ENCODE measurements around the gene C1QTNF12. TPM values are rescaled to one million over a fixed set of nuclear protein-coding genes. Genes with fewer than 3 reads are reported as not detected.

Gene C1QTNF12
- total RNA-seq, 1 experiment from 2014 or later = 4.4 TPM

DNA sequence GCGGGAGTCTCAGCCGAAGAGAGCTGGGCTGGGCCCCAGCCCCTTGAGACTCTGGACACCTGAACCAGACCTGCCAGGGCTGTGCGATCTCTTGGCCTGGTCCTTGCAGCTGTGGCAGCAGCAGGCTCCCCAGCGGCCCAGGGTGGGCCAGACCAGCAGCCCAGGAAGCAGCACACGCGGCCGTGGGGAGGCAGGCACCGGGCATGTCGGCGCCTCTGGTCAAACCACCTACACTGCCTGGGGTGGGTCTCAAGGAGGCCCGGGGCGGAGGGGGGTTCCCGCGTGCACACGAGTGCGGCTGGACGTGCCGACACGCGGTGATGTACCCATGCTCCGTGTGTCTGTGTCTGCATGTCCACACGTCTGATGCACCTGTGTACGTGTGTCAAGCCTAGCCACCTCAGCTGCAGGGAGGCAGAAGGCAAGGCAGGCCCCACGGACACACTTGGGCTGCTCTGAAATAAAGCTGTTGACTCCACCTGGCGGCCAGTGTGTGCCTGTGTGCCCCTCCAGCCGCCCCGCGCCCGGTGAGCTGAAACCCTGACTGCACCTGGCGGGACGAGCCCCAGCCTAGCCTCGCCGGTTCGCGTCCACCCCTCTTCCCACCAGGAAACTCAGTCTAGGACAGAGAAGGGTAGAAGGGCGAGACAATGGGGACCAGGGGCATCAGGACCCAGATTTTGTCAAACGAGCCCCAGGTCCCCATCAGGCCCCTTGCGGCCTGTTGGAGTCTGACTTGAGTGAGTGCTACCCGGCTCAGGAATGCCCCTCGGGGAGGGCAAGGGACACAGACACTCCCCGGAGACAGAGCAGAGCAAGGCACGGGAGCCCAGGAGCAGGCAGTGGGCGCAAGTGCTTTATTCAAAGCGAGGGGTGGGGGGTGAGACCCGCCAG is 45.3 kb upstream of the C1QTNF12 start:
- H3K27me3 ChIP-seq (replicated peaks; ENCODE audit: insufficient read depth, low read depth, low read length, poor library complexity) = no peaks in the 10 kb centered on the region
- CTCF ChIA-PET = interaction anchor here (0.7 to 1.6 kb wide), 3 partner anchors 13 to 169 kb away, joined by 3 to 17 read pairs (median 6); no protein-coding TSS in a partner anchor
- BruUV-seq (replicated peaks) = no TSS peak
- no peak overlapping the region for H3K4me3 ChIP-seq (ENCODE audit: low read depth, low read length, poor library complexity, severe bottlenecking)
- H3K4me1 ChIP-seq (ENCODE audit: insufficient read depth, low read length, poor library complexity, severe bottlenecking) = no peaks in the 10 kb centered on the region
- no peaks in the 10 kb centered on the region for H3K9me3 ChIP-seq (ENCODE audit: low read depth, low read length, poor library complexity, severe bottlenecking)
- POLR2A ChIA-PET (ENCODE audit: low non-redundant PET) = no interaction called here
- DNase-seq (ENCODE audit: low spot score) = peak; percentile 65
- intact Hi-C loops (cut with micrococcal nuclease; ENCODE audit: unreplicated experiment) = loop anchor here (2.0 kb wide), 1 partner anchor 169 kb away; no protein-coding TSS in a partner anchor
- peaks cover 3% of the 10 kb centered on the region for H3K36me3 ChIP-seq (ENCODE audit: insufficient read depth, low read length, poor library complexity, severe bottlenecking)
- no peak for TF ChIP-seq EZH2 (IDR thresholded peaks at IDR 0.05; ENCODE audit: borderline replicate concordance, low read depth, low read length, poor library complexity, severe bottlenecking)
- TF ChIP-seq, protein P1, sequence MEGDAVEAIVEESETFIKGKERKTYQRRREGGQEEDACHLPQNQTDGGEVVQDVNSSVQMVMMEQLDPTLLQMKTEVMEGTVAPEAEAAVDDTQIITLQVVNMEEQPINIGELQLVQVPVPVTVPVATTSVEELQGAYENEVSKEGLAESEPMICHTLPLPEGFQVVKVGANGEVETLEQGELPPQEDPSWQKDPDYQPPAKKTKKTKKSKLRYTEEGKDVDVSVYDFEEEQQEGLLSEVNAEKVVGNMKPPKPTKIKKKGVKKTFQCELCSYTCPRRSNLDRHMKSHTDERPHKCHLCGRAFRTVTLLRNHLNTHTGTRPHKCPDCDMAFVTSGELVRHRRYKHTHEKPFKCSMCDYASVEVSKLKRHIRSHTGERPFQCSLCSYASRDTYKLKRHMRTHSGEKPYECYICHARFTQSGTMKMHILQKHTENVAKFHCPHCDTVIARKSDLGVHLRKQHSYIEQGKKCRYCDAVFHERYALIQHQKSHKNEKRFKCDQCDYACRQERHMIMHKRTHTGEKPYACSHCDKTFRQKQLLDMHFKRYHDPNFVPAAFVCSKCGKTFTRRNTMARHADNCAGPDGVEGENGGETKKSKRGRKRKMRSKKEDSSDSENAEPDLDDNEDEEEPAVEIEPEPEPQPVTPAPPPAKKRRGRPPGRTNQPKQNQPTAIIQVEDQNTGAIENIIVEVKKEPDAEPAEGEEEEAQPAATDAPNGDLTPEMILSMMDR (conservative IDR thresholded peaks at IDR 0.05; ENCODE audit: low read depth, low read length) = peak; percentile 63
- no peak overlapping the region for H3K27ac ChIP-seq (ENCODE audit: low read depth, low read length, poor library complexity, severe bottlenecking)

DNA sequence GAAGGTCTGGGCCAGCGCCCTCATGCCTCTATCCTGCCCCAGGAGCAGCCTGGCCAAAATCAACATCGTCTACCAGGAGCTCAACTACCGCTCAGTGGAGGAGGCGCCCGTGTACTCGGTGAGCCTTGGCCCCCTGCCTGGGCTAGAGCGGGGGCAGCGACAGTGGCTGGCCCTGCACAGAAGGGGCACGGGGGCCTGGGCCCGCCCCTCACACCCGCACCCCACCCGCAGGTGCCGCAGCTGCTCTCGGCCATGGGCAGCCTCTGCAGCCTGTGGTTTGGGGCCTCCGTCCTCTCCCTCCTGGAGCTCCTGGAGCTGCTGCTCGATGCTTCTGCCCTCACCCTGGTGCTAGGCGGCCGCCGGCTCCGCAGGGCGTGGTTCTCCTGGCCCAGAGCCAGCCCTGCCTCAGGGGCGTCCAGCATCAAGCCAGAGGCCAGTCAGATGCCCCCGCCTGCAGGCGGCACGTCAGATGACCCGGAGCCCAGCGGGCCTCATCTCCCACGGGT is 44.6 kb upstream of the C1QTNF12 start:
- TF ChIP-seq, protein P1 (conservative IDR thresholded peaks at IDR 0.05; ENCODE audit: low read depth, low read length) = no peak
- TF ChIP-seq EZH2 (IDR thresholded peaks at IDR 0.05; ENCODE audit: borderline replicate concordance, low read depth, low read length, poor library complexity, severe bottlenecking) = no peak
- BruUV-seq (replicated peaks) = no TSS peak
- Histone ChIP-seq H3K4me3 (ENCODE audit: low read depth, low read length, poor library complexity, severe bottlenecking) (no peak overlapping the region), H3K27me3 (replicated peaks; ENCODE audit: insufficient read depth, low read depth, low read length, poor library complexity) (no peaks in the 10 kb centered on the region), H3K36me3 (ENCODE audit: insufficient read depth, low read length, poor library complexity, severe bottlenecking) (peaks cover 3% of the 10 kb centered on the region), H3K9me3 (ENCODE audit: low read depth, low read length, poor library complexity, severe bottlenecking) (no peaks in the 10 kb centered on the region), H3K4me1 (ENCODE audit: insufficient read depth, low read length, poor library complexity, severe bottlenecking) (no peaks in the 10 kb centered on the region), H3K27ac (ENCODE audit: low read depth, low read length, poor library complexity, severe bottlenecking) (no peak overlapping the region)
- ChIA-PET POLR2A (ENCODE audit: low non-redundant PET) (no interaction called here), CTCF (interaction anchor here (1.1 to 1.6 kb wide), 2 partner anchors 13 to 169 kb away, joined by 6 to 17 read pairs; no protein-coding TSS in a partner anchor)
- intact Hi-C loops (cut with micrococcal nuclease; ENCODE audit: unreplicated experiment) = loop anchor here (2.0 kb wide), 1 partner anchor 168 kb away; no protein-coding TSS in a partner anchor
- no peak for DNase-seq (ENCODE audit: low spot score)

DNA sequence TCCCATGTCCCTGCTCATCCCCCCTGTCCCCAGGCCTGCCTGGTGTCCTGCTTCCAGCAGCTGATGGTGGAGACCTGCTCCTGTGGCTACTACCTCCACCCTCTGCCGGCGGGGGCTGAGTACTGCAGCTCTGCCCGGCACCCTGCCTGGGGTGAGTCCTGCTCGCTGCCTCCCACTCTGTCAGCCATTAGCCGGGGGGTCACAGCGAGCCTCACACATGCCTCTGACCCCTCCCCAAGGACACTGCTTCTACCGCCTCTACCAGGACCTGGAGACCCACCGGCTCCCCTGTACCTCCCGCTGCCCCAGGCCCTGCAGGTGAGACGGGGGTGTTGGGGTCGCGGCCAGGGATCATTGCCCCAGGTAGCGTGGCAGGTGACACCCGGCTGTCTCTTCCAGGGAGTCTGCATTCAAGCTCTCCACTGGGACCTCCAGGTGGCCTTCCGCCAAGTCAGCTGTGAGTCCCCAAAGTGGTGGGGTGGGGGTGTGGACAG is 43.8 kb upstream of the C1QTNF12 start:
- no TSS peak for BruUV-seq (replicated peaks)
- no peaks in the 10 kb centered on the region for H3K4me1 ChIP-seq (ENCODE audit: insufficient read depth, low read length, poor library complexity, severe bottlenecking)
- ChIA-PET POLR2A (ENCODE audit: low non-redundant PET) (no interaction called here), CTCF (no interaction called here)
- H3K9me3 ChIP-seq (ENCODE audit: low read depth, low read length, poor library complexity, severe bottlenecking) = no peaks in the 10 kb centered on the region
- intact Hi-C loops (cut with micrococcal nuclease; ENCODE audit: unreplicated experiment) = loop anchor here (2.0 kb wide), 1 partner anchor 167 kb away; no protein-coding TSS in a partner anchor
- peaks cover 3% of the 10 kb centered on the region for H3K36me3 ChIP-seq (ENCODE audit: insufficient read depth, low read length, poor library complexity, severe bottlenecking)
- H3K27ac ChIP-seq (ENCODE audit: low read depth, low read length, poor library complexity, severe bottlenecking) = no peak overlapping the region
- H3K4me3 ChIP-seq (ENCODE audit: low read depth, low read length, poor library complexity, severe bottlenecking) = no peak overlapping the region
- TF ChIP-seq EZH2 (IDR thresholded peaks at IDR 0.05; ENCODE audit: borderline replicate concordance, low read depth, low read length, poor library complexity, severe bottlenecking) = no peak
- TF ChIP-seq, protein P1 (conservative IDR thresholded peaks at IDR 0.05; ENCODE audit: low read depth, low read length) = peak; percentile 64
- DNase-seq (ENCODE audit: low spot score) = peak; percentile 69
- H3K27me3 ChIP-seq (replicated peaks; ENCODE audit: insufficient read depth, low read depth, low read length, poor library complexity) = no peaks in the 10 kb centered on the region

All from A673 (cell line).